GM12878 (cell line): ENCODE measurements around the gene BAIAP2L1. TPM values are rescaled to one million over a fixed set of nuclear protein-coding genes. Genes with fewer than 3 reads are reported as not detected.

ENCODE experiments used
- ATAC-seq: fragments of 200-7000 bp; cut with Tn5 transposase; 3 replicates; pipeline ENCODE4 v1.9.1; 2020; ENCODE audit warnings: mild to moderate bottlenecking, moderate library complexity
- BruUV-seq: library from RNA; stranded (reverse); fragments of 400-500 nt; replicated peaks from 2 replicates; lab custom pipeline; 2021; lab: Mats Ljungman, UMichigan
- CTCF ChIA-PET: fragments of 300-600 bp; sonication (Branson Sonifier 250); formaldehyde crosslinking; extraction: SDS; loops from one replicate; lab custom pipeline; 2021; ENCODE audit warnings: inconsistent platforms; lab: Yijun Ruan, JAX
- POLR2A ChIA-PET: fragments of 350-600 bp; formaldehyde crosslinking; extraction: SDS; loops from one replicate; lab custom pipeline; 2021; ENCODE audit warnings: inconsistent platforms; lab: Charles Lee
- RAD21 ChIA-PET: fragments of 300-600 bp; sonication (Branson Sonifier 250); formaldehyde crosslinking; loops from one replicate; lab custom pipeline; 2023; ENCODE audit warnings: antibody characterized with exemption; ENCODE audit not compliant: unreplicated experiment; lab: Charles Lee
- SMC1A ChIA-PET: fragments of 300-600 bp; sonication (Branson Sonifier 250); formaldehyde crosslinking; loops from one replicate; lab custom pipeline; 2023; ENCODE audit not compliant: unreplicated experiment, uncharacterized antibody; lab: Charles Lee
- DNase-seq: peaks from one replicate; pipeline ENCODE4 v3.0.0-alpha.2; 2011; ENCODE audit warnings: low read depth, low spot score
- FAIRE-seq: peaks from 3 replicates; lab custom pipeline; 2011; peaks lifted over from hg19 to GRCh38; lab: Jason Lieb, UNC
- H2AFZ ChIP-seq: 2 replicates; pipeline ENCODE4 v1.6.0; 2011; ENCODE audit warnings: low read depth, low read length, control low read depth; ENCODE audit not compliant: control insufficient read depth
- H3K27ac ChIP-seq: 2 replicates; pipeline ENCODE4 v1.5.1; 2011; ENCODE audit warnings: control low read depth; ENCODE audit not compliant: control insufficient read depth, insufficient read depth
- H3K27me3 ChIP-seq, 2 experiments: replicated peaks in 1 of 2; 2 replicates each; pipeline versions ENCODE4 v1.6.0 to v1.6.1; 2011; ENCODE audit warnings: low read length in 1 of 2; ENCODE audit not compliant: control insufficient read depth in 2 of 2, insufficient read depth in 2 of 2
- H3K36me3 ChIP-seq, 2 experiments: 2 replicates each; pipeline ENCODE4 v1.5.1; 2011; ENCODE audit warnings: low read length in 1 of 2; ENCODE audit not compliant: control insufficient read depth in 2 of 2, insufficient read depth in 2 of 2
- H3K4me1 ChIP-seq: 2 replicates; pipeline ENCODE4 v1.6.1; 2011; ENCODE audit warnings: mild to moderate bottlenecking, low read length, moderate library complexity, mixed read lengths; ENCODE audit not compliant: control insufficient read depth, insufficient read depth
- H3K4me2 ChIP-seq: 2 replicates; pipeline ENCODE4 v1.6.0; 2011; ENCODE audit warnings: control low read depth; ENCODE audit not compliant: control insufficient read depth, insufficient read depth
- H3K4me3 ChIP-seq: fragments of 200-600 bp; sonication (generic); 2 replicates; pipeline ENCODE4 v1.5.1; 2016
- H3K79me2 ChIP-seq: 2 replicates; pipeline ENCODE4 v1.6.0; 2011; ENCODE audit warnings: low read length; ENCODE audit not compliant: control insufficient read depth, insufficient read depth
- H3K9ac ChIP-seq: 2 replicates; pipeline ENCODE4 v1.8.0; 2011; ENCODE audit warnings: low read length, control low read depth, mixed read lengths; ENCODE audit not compliant: control insufficient read depth, insufficient read depth
- H3K9me3 ChIP-seq: replicated peaks from 3 replicates; pipeline ENCODE4 v1.5.1; 2011; ENCODE audit warnings: mild to moderate bottlenecking, low read length; ENCODE audit not compliant: control insufficient read depth, insufficient read depth
- H4K20me1 ChIP-seq: 2 replicates; pipeline ENCODE4 v1.6.0; 2011; ENCODE audit not compliant: control insufficient read depth, insufficient read depth
- CHD1 ChIP-seq: IDR thresholded peaks from 2 replicates; pipeline ENCODE4 v1.6.1; 2012; ENCODE audit warnings: low read depth, low read length, improper control_type of control experiment
- EED ChIP-seq: sonication (generic); IDR thresholded peaks from 2 replicates; pipeline ENCODE4 v1.6.1; 2016; ENCODE audit warnings: antibody characterized with exemption, low read depth
- EZH2 ChIP-seq: IDR thresholded peaks from 2 replicates; pipeline ENCODE4 v1.6.1; 2012; ENCODE audit warnings: low read depth, mild to moderate bottlenecking, control low read depth, inconsistent platforms, low read length, borderline replicate concordance; ENCODE audit not compliant: control insufficient read depth
- FOXM1 ChIP-seq: IDR thresholded peaks from 2 replicates; pipeline ENCODE4 v1.6.1; 2012; ENCODE audit warnings: low read depth, mild to moderate bottlenecking, inconsistent platforms, low read length, moderate library complexity
- GABPA ChIP-seq: IDR thresholded peaks from 2 replicates; pipeline ENCODE4 v1.6.1; 2014; ENCODE audit warnings: antibody characterized with exemption, low read depth, mild to moderate bottlenecking, inconsistent platforms
- HDAC6 ChIP-seq: fragments of 200-600 bp; sonication (generic); IDR thresholded peaks from one replicate; pipeline ENCODE4 v1.8.0; 2017; ENCODE audit warnings: antibody characterized with exemption; ENCODE audit not compliant: unreplicated experiment
- MEF2A ChIP-seq: IDR thresholded peaks from 2 replicates; pipeline ENCODE4 v1.6.1; 2011; ENCODE audit warnings: low read depth, mild to moderate bottlenecking, low read length, moderate library complexity; ENCODE audit not compliant: insufficient read depth
- MTA3 ChIP-seq: IDR thresholded peaks from 2 replicates; pipeline ENCODE4 v1.6.1; 2012; ENCODE audit warnings: low read length, inconsistent platforms, borderline replicate concordance
- NFIC ChIP-seq: IDR thresholded peaks from 2 replicates; pipeline ENCODE4 v1.6.1; 2012; ENCODE audit warnings: low read depth, mild to moderate bottlenecking, inconsistent platforms, low read length, moderate library complexity
- NR2C2 ChIP-seq: IDR thresholded peaks from 2 replicates; pipeline ENCODE4 v1.6.1; 2011; ENCODE audit warnings: borderline replicate concordance, low read depth; ENCODE audit not compliant: control insufficient read depth, insufficient read length
- RAD51 ChIP-seq: fragments of 450-650 bp; IDR thresholded peaks from 2 replicates; pipeline ENCODE4 v1.6.1; 2016; ENCODE audit warnings: moderate library complexity, mild to moderate bottlenecking, inconsistent platforms
- RB1 ChIP-seq: fragments of 450-650 bp; formaldehyde crosslinking; IDR thresholded peaks from 2 replicates; pipeline ENCODE4 v1.6.1; 2017; ENCODE audit warnings: mild to moderate bottlenecking, borderline replicate concordance
- RCOR1 ChIP-seq: conservative IDR thresholded peaks from 2 replicates; pipeline ENCODE4 v1.6.1; 2012; ENCODE audit warnings: low read depth, low read length, improper control_type of control experiment
- RUNX3 ChIP-seq: IDR thresholded peaks from 2 replicates; pipeline ENCODE4 v1.6.1; 2012; ENCODE audit warnings: low read length, inconsistent platforms
- SIN3A ChIP-seq: IDR thresholded peaks from 2 replicates; pipeline ENCODE4 v1.6.1; 2012; ENCODE audit warnings: low read depth, low read length, improper control_type of control experiment
- SPI1 ChIP-seq: IDR thresholded peaks from 2 replicates; pipeline ENCODE4 v1.6.1; 2011; ENCODE audit warnings: low read depth, mild to moderate bottlenecking, low read length, moderate library complexity, borderline replicate concordance; ENCODE audit not compliant: insufficient read depth
- SREBF2 ChIP-seq: IDR thresholded peaks from 2 replicates; pipeline ENCODE4 v1.6.1; 2012; ENCODE audit warnings: mild to moderate bottlenecking, low read length
- SUPT20H ChIP-seq: IDR thresholded peaks from 2 replicates; pipeline ENCODE4 v1.6.1; 2011; ENCODE audit warnings: low read depth, mild to moderate bottlenecking, low read length, moderate library complexity, borderline replicate concordance; ENCODE audit not compliant: control insufficient read depth
- TCF7 ChIP-seq: IDR thresholded peaks from 2 replicates; pipeline ENCODE4 v1.6.1; 2014; ENCODE audit warnings: antibody characterized with exemption, borderline replicate concordance
- YY1 ChIP-seq: IDR thresholded peaks from 2 replicates; pipeline ENCODE4 v1.6.1; 2011; ENCODE audit warnings: low read depth, mild to moderate bottlenecking, low read length
- ZBED1 ChIP-seq: IDR thresholded peaks from 2 replicates; pipeline ENCODE4 v1.6.1; 2016; ENCODE audit warnings: borderline replicate concordance
- WGBS: methylation state at CpG from one replicate; pipeline ENCODE4 v1.1.6; 2016; ENCODE audit warnings: low lambda C conversion rate; ENCODE audit not compliant: insufficient replicate concordance, insufficient coverage; ENCODE audit errors: missing lambda C conversion rate; 5-methylcytosine and 5-hydroxymethylcytosine counted together
- in situ Hi-C: fragments of 300-500 bp; cut with MboI; formaldehyde crosslinking; loops from 9 replicates; pipeline ENCODE4 v1.14.3; 2018; ENCODE audit warnings: mixed read lengths
- intact Hi-C: fragments of 100-400 bp; cut with micrococcal nuclease; formaldehyde crosslinking; loops from one replicate; pipeline ENCODE4 v1.14.2; 2022; ENCODE audit not compliant: unreplicated experiment
- polyA plus RNA-seq, 11 experiments: library from polyadenylated mRNA; depleted of rRNA in 4 of 11; unstranded in 6 of 11; stranded (reverse) in 5 of 11; fragments of >200 nt; fragmentation: Nextera tagmentation in 4 of 11; fragmentation: Illumina TruSeq in 1 of 11; extraction: Ambion mirVana in 4 of 11; extraction: Trizol in 1 of 11; gene quantifications; 1 replicate in 1 of 11; 2 replicates in 10 of 11; pipeline versions ENCODE4 v1.2.1 to v1.2.3, GENCODE V29; 2011 to 2016; ENCODE audit warnings: inconsistent platforms in 2 of 11, missing spikeins in 2 of 11, low read depth in 1 of 11
- total RNA-seq, 4 experiments: library from RNA; depleted of rRNA in 3 of 4; stranded (reverse); fragments of >200 nt in 3 of 4; fragmentation: Illumina TruSeq in 1 of 4; extraction: Trizol in 1 of 4; gene quantifications; 2 replicates each; pipeline versions ENCODE4 v1.2.1 to v1.2.3, GENCODE V29; 2013 to 2021
- TF ChIP-seq, protein P1 (sequence below): fragments of 150-350 bp; IDR thresholded peaks from 2 replicates; pipeline ENCODE4 v1.6.1; 2016; ENCODE audit warnings: low read depth, low read length
- TF ChIP-seq, protein P2 (sequence below): IDR thresholded peaks from 2 replicates; pipeline ENCODE4 v1.6.1; 2012; ENCODE audit warnings: low read length, inconsistent platforms

BAIAP2L1 gene
- total and polyA plus RNA-seq, 10 of the 15 experiments (the other 5 are each of a cell fraction or from before 2014, with no cell fraction given) = 8.9 to 60.2 (median 35.7) TPM

DNA sequence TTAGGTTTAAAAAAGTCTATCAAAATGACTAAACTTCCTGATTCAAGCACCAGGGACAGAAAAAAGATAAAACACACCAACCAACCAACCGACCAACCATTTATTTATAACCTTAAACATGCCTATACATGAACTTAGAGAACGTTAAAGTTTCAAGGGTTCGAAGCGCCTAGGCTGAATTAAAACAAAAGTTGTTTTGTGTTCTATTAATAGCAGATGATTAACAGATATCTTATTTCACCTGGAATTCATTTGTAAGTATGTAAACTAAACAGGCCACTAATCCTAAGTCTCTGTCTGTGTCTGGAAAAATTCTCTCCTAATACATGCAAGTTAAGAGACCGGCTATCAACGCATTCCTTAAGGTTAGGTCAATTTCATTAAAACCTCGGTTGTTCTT lies 1.4 kb downstream of the BAIAP2L1 start:
- POLR2A ChIA-PET = interaction anchor here (0.6 to 1.0 kb wide), 3 partner anchors 114 to 337 kb away, joined by 3 to 6 read pairs (median 5); no protein-coding TSS in a partner anchor
- RAD21 ChIA-PET = no interaction called here
- no peak for ATAC-seq
- Histone ChIP-seq H3K4me2 (peak overlapping the region; percentile 68), H3K9me3 (no peaks in the 10 kb centered on the region), H3K9ac (peak overlapping the region; percentile 76), H2AFZ (no peak overlapping the region), H3K27ac (peak overlapping the region; percentile 88), H4K20me1 (no peaks in the 10 kb centered on the region), H3K27me3 (no peaks in the 10 kb centered on the region; a peak in 1 of 4 replicates), H3K4me3 (peak overlapping the region; percentile 92), H3K79me2 (peaks cover 44% of the 10 kb centered on the region), H3K36me3 (no peaks in the 10 kb centered on the region), H3K4me1 (no peaks in the 10 kb centered on the region; the same call in 1 of the 2 replicates)
- no peak for FAIRE-seq
- SMC1A ChIA-PET = no interaction called here
- no TSS peak for BruUV-seq
- in situ Hi-C loops (no loop called here), intact Hi-C loops (no loop called here)
- CTCF ChIA-PET = interaction anchor here (0.6 to 1.0 kb wide), 2 partner anchors 22 to 149 kb away, joined by 3 read pairs; no protein-coding TSS in a partner anchor
- no peak for DNase-seq
- WGBS = 1% methylated on average over 7 of the region's 7 CpGs
- TF ChIP-seq MTA3 = peak; percentile 44; the same call in 1 of the 2 replicates
- TF ChIP-seq MEF2A = peak; percentile 91
- TF ChIP-seq YY1 = no peak
- no peak for TF ChIP-seq HDAC6
- TF ChIP-seq SREBF2 = no peak
- TF ChIP-seq, protein P1, sequence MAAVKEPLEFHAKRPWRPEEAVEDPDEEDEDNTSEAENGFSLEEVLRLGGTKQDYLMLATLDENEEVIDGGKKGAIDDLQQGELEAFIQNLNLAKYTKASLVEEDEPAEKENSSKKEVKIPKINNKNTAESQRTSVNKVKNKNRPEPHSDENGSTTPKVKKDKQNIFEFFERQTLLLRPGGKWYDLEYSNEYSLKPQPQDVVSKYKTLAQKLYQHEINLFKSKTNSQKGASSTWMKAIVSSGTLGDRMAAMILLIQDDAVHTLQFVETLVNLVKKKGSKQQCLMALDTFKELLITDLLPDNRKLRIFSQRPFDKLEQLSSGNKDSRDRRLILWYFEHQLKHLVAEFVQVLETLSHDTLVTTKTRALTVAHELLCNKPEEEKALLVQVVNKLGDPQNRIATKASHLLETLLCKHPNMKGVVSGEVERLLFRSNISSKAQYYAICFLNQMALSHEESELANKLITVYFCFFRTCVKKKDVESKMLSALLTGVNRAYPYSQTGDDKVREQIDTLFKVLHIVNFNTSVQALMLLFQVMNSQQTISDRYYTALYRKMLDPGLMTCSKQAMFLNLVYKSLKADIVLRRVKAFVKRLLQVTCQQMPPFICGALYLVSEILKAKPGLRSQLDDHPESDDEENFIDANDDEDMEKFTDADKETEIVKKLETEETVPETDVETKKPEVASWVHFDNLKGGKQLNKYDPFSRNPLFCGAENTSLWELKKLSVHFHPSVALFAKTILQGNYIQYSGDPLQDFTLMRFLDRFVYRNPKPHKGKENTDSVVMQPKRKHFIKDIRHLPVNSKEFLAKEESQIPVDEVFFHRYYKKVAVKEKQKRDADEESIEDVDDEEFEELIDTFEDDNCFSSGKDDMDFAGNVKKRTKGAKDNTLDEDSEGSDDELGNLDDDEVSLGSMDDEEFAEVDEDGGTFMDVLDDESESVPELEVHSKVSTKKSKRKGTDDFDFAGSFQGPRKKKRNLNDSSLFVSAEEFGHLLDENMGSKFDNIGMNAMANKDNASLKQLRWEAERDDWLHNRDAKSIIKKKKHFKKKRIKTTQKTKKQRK = no peak
- TF ChIP-seq SIN3A = no peak
- TF ChIP-seq RB1 = no peak
- TF ChIP-seq RAD51 = no peak
- TF ChIP-seq TCF7 = peak; percentile 46; the same call in 1 of the 2 replicates
- no peak for TF ChIP-seq SPI1
- TF ChIP-seq NR2C2 = no peak
- peak; percentile 58 for TF ChIP-seq RUNX3
- peak; percentile 63; the same call in 1 of the 2 replicates for TF ChIP-seq FOXM1
- no peak for TF ChIP-seq GABPA
- TF ChIP-seq CHD1 = no peak
- TF ChIP-seq NFIC = peak; percentile 69
- TF ChIP-seq, protein P2, sequence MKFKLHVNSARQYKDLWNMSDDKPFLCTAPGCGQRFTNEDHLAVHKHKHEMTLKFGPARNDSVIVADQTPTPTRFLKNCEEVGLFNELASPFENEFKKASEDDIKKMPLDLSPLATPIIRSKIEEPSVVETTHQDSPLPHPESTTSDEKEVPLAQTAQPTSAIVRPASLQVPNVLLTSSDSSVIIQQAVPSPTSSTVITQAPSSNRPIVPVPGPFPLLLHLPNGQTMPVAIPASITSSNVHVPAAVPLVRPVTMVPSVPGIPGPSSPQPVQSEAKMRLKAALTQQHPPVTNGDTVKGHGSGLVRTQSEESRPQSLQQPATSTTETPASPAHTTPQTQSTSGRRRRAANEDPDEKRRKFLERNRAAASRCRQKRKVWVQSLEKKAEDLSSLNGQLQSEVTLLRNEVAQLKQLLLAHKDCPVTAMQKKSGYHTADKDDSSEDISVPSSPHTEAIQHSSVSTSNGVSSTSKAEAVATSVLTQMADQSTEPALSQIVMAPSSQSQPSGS = 0 out of 2 replicates have a peak, but pooled peaks have one; percentile 51
- no peak for TF ChIP-seq EZH2
- TF ChIP-seq RCOR1 = no peak
- TF ChIP-seq SUPT20H = no peak
- TF ChIP-seq ZBED1 = no peak
- TF ChIP-seq EED = no peak
